Activated naive CD8-positive, alpha-beta T cell (primary cell): ENCODE measurements around the gene C2CD4D.
"Not testable (repeated sequence)": the region's sequence is repeated elsewhere in the genome, so short reads cannot be mapped to it uniquely, and the experiment has no call there.

ENCODE experiments used
- H3K27ac Mint-ChIP-seq: one replicate; pipeline ENCODE4 v1.8.0; 2021; ENCODE audit warnings: mixed read lengths
- H3K27me3 Mint-ChIP-seq: one replicate; pipeline ENCODE4 v1.8.0; 2021; ENCODE audit warnings: mixed read lengths
- H3K36me3 Mint-ChIP-seq: one replicate; pipeline ENCODE4 v1.8.0; 2021; ENCODE audit warnings: mixed read lengths
- H3K4me1 Mint-ChIP-seq: one replicate; pipeline ENCODE4 v1.8.0; 2021; ENCODE audit warnings: low read depth, mixed read lengths
- H3K4me3 Mint-ChIP-seq: one replicate; pipeline ENCODE4 v1.8.0; 2021; ENCODE audit warnings: mild to moderate bottlenecking, mixed read lengths
- H3K9me3 Mint-ChIP-seq: one replicate; pipeline ENCODE4 v1.8.0; 2021; ENCODE audit warnings: low read depth, mixed read lengths

The C2CD4D gene

GRCh38 chr1:151839457-151840403 is at the start of gene C2CD4D:
TSS of gene C2CD4D (minus strand) at chr1:151839820. CDS start at chr1:151838989, 831 bp downstream.
- Mint-ChIP-seq H3K4me1 (peaks cover 42% of the 10 kb centered on the region), H3K9me3 (no peaks in the 10 kb centered on the region), H3K27me3 (no peaks in the 10 kb centered on the region), H3K27ac (peak within 1 kb of the TSS; percentile 84), H3K36me3 (peaks cover 2% of the 10 kb centered on the region), H3K4me3 (peak within 1 kb of the TSS; percentile 86)

GRCh38 chr1:151888972-151889570 is 49.5 kb upstream of the C2CD4D start:
- peaks cover 26% of the 10 kb centered on the region for H3K36me3 Mint-ChIP-seq
- no peaks in the 10 kb centered on the region for H3K27me3 Mint-ChIP-seq
- peaks cover 33% of the 10 kb centered on the region for H3K4me1 Mint-ChIP-seq
- peak overlapping the region; percentile 7 for H3K27ac Mint-ChIP-seq
- no peak overlapping the region for H3K4me3 Mint-ChIP-seq
- no peaks in the 10 kb centered on the region for H3K9me3 Mint-ChIP-seq

GRCh38 chr1:151887028-151887427 is 47.4 kb upstream of the C2CD4D start:
- Mint-ChIP-seq H3K4me1 (peaks cover 21% of the 10 kb centered on the region), H3K36me3 (peaks cover 23% of the 10 kb centered on the region), H3K27ac (no peak overlapping the region), H3K9me3 (no peaks in the 10 kb centered on the region), H3K27me3 (no peaks in the 10 kb centered on the region), H3K4me3 (no peak overlapping the region)

- no peak overlapping the region for H3K27ac Mint-ChIP-seq
- peaks cover 16% of the 10 kb centered on the region for H3K36me3 Mint-ChIP-seq
These were observed 45.9 kb upstream of the C2CD4D start for GRCh38 chr1:151885479-151885878.

GRCh38 chr1:151884879-151885278 is 45.3 kb upstream of the C2CD4D start:
- not testable (repeated sequence) for H3K27me3 Mint-ChIP-seq, H3K27ac Mint-ChIP-seq, H3K4me1 Mint-ChIP-seq, H3K9me3 Mint-ChIP-seq, H3K4me3 Mint-ChIP-seq
- peaks cover 16% of the 10 kb centered on the region for H3K36me3 Mint-ChIP-seq

More at GRCh38 chr1:151885479-151885878, 45.9 kb upstream of the C2CD4D start:
- H3K4me3 Mint-ChIP-seq: no peak overlapping the region
- no peaks in the 10 kb centered on the region for H3K27me3 Mint-ChIP-seq
- peaks cover 6% of the 10 kb centered on the region for H3K4me1 Mint-ChIP-seq
- H3K9me3 Mint-ChIP-seq: no peaks in the 10 kb centered on the region

GRCh38 chr1:151884445-151884844 is 44.8 kb upstream of the C2CD4D start:
- not testable (repeated sequence) for H3K4me1 Mint-ChIP-seq, H3K9me3 Mint-ChIP-seq, H3K27me3 Mint-ChIP-seq, H3K4me3 Mint-ChIP-seq, H3K27ac Mint-ChIP-seq
- peaks cover 15% of the 10 kb centered on the region for H3K36me3 Mint-ChIP-seq

GRCh38 chr1:151883898-151884297 is 44.3 kb upstream of the C2CD4D start:
- H3K36me3 Mint-ChIP-seq: peaks cover 11% of the 10 kb centered on the region
- not testable (repeated sequence) for H3K27me3 Mint-ChIP-seq, H3K4me3 Mint-ChIP-seq, H3K4me1 Mint-ChIP-seq, H3K27ac Mint-ChIP-seq, H3K9me3 Mint-ChIP-seq

- not testable (repeated sequence) for H3K4me1 Mint-ChIP-seq, H3K9me3 Mint-ChIP-seq, H3K27me3 Mint-ChIP-seq, H3K4me3 Mint-ChIP-seq, H3K36me3 Mint-ChIP-seq
- peak overlapping the region; percentile 5 for H3K27ac Mint-ChIP-seq
These were observed 43.3 kb upstream of the C2CD4D start for GRCh38 chr1:151882918-151883317.

- Mint-ChIP-seq H3K4me3 (no peak overlapping the region), H3K27ac (no peak overlapping the region), H3K36me3 (peaks cover 9% of the 10 kb centered on the region), H3K9me3 (no peaks in the 10 kb centered on the region), H3K27me3 (no peaks in the 10 kb centered on the region), H3K4me1 (peaks cover 1% of the 10 kb centered on the region)
These were observed 42.8 kb upstream of the C2CD4D start for GRCh38 chr1:151882466-151882865.

GRCh38 chr1:151881479-151881878 is 41.9 kb upstream of the C2CD4D start:
- H3K36me3 Mint-ChIP-seq: peaks cover 6% of the 10 kb centered on the region
- H3K4me3 Mint-ChIP-seq: no peak overlapping the region
- H3K27me3 Mint-ChIP-seq: no peaks in the 10 kb centered on the region
- H3K4me1 Mint-ChIP-seq: peaks cover 3% of the 10 kb centered on the region
- H3K27ac Mint-ChIP-seq: no peak overlapping the region
- no peaks in the 10 kb centered on the region for H3K9me3 Mint-ChIP-seq

- Mint-ChIP-seq H3K27ac (peak overlapping the region; percentile 81), H3K27me3 (no peaks in the 10 kb centered on the region), H3K36me3 (peaks cover 3% of the 10 kb centered on the region), H3K9me3 (no peaks in the 10 kb centered on the region), H3K4me1 (peaks cover 15% of the 10 kb centered on the region), H3K4me3 (no peak overlapping the region)
These were observed 35.9 kb upstream of the C2CD4D start for GRCh38 chr1:151875419-151876097.

GRCh38 chr1:151872776-151873175 is 33.2 kb upstream of the C2CD4D start:
- H3K27me3 Mint-ChIP-seq, H3K36me3 Mint-ChIP-seq, H3K9me3 Mint-ChIP-seq, H3K4me3 Mint-ChIP-seq: not testable (repeated sequence)
- peaks cover 18% of the 10 kb centered on the region for H3K4me1 Mint-ChIP-seq
- H3K27ac Mint-ChIP-seq: peak overlapping the region; percentile 43

GRCh38 chr1:151871284-151872030 is 31.8 kb upstream of the C2CD4D start:
- peaks cover 3% of the 10 kb centered on the region for H3K36me3 Mint-ChIP-seq
- peak overlapping the region; percentile 30 for H3K27ac Mint-ChIP-seq
- H3K4me1 Mint-ChIP-seq: peaks cover 18% of the 10 kb centered on the region
- no peaks in the 10 kb centered on the region for H3K27me3 Mint-ChIP-seq
- H3K4me3 Mint-ChIP-seq: no peak overlapping the region
- H3K9me3 Mint-ChIP-seq: no peaks in the 10 kb centered on the region

GRCh38 chr1:151868486-151868885 is 28.9 kb upstream of the C2CD4D start:
- no peak overlapping the region for H3K4me3 Mint-ChIP-seq
- H3K4me1 Mint-ChIP-seq: peaks cover 7% of the 10 kb centered on the region
- no peaks in the 10 kb centered on the region for H3K36me3 Mint-ChIP-seq
- no peaks in the 10 kb centered on the region for H3K27me3 Mint-ChIP-seq
- no peaks in the 10 kb centered on the region for H3K9me3 Mint-ChIP-seq
- no peak overlapping the region for H3K27ac Mint-ChIP-seq
